Uterus (tissue), 2 donors: ENCODE data around the gene PTPRN.

ENCODE experiments used
- CTCF ChIP-seq, 4 experiments: fragments of 200-600 bp in 2 of 4; fragments of 450-650 bp in 2 of 4; sonication (generic) in 2 of 4; IDR thresholded peaks; one replicate each; pipeline ENCODE4 v1.5.1; 2016 to 2019; ENCODE audit warnings: antibody characterized with exemption in 4 of 4, mild to moderate bottlenecking in 2 of 4, moderate library complexity in 1 of 4
- POLR2A ChIP-seq, 2 donors: fragments of 450-650 bp; IDR thresholded peaks; one replicate each; pipeline ENCODE4 v1.6.1; 2016; ENCODE audit warnings: antibody characterized with exemption in 2 of 2, mild to moderate bottlenecking in 1 of 2, moderate library complexity in 1 of 2

GRCh38 chr2:219289537-219290361 lies 19.5 kb downstream of the PTPRN start:
- TF ChIP-seq CTCF (IDR thresholded peaks at IDR 0.05) (peak in 1 of 4 experiments; percentile 10), POLR2A (IDR thresholded peaks at IDR 0.05) (peak; percentile 12 to 24)
